HepG2 (cell line): ENCODE results near the gene PCSK6. TPM values are rescaled to one million over a fixed set of nuclear protein-coding genes. Genes with fewer than 3 reads are reported as not detected.

Experiments
- BRCA1 ChIP-seq: sonication (generic); formaldehyde crosslinking; IDR thresholded peaks from 2 replicates; pipeline ENCODE4 v1.4.0; 2020; ENCODE audit warnings: missing genetic modification reagents
- EZH2 ChIP-seq: conservative IDR thresholded peaks from 2 replicates; pipeline ENCODE4 v1.6.1; 2012; ENCODE audit warnings: mild to moderate bottlenecking, low read depth, low read length, moderate library complexity
- GATAD1 ChIP-seq: IDR thresholded peaks from 2 replicates; pipeline ENCODE4 v1.6.1; 2016; ENCODE audit warnings: missing genetic modification reagents, missing compliant biosample characterization
- HNF4A ChIP-seq: sonication (generic); formaldehyde crosslinking; IDR thresholded peaks from 2 replicates; pipeline ENCODE4 v1.4.0; 2020; ENCODE audit warnings: missing genetic modification reagents
- IRF2 ChIP-seq: IDR thresholded peaks from 2 replicates; pipeline ENCODE4 v1.6.1; 2018; ENCODE audit warnings: missing genetic modification reagents, missing compliant biosample characterization
- JUN ChIP-seq: sonication (generic); formaldehyde crosslinking; IDR thresholded peaks from 2 replicates; pipeline ENCODE4 v1.4.0; 2020; ENCODE audit warnings: mild to moderate bottlenecking, missing genetic modification reagents
- KLF6 ChIP-seq: IDR thresholded peaks from 2 replicates; pipeline ENCODE4 v1.8.0; 2016; ENCODE audit warnings: missing biosample characterization, missing genetic modification reagents
- MXD4 ChIP-seq: IDR thresholded peaks from 2 replicates; pipeline ENCODE4 v1.6.1; 2016; ENCODE audit warnings: mild to moderate bottlenecking, missing biosample characterization, missing genetic modification reagents
- RFXAP ChIP-seq: sonication (generic); formaldehyde crosslinking; IDR thresholded peaks from 2 replicates; pipeline ENCODE4 v1.4.0; 2020; ENCODE audit warnings: missing genetic modification reagents, borderline replicate concordance
- SALL2 ChIP-seq: sonication (generic); formaldehyde crosslinking; IDR thresholded peaks from 2 replicates; pipeline ENCODE4 v1.8.1; 2023; ENCODE audit warnings: mild to moderate bottlenecking, missing genetic modification reagents, inconsistent platforms
- SPEN ChIP-seq: sonication (generic); formaldehyde crosslinking; IDR thresholded peaks from 2 replicates; pipeline ENCODE4 v1.5.1; 2020; ENCODE audit warnings: low read depth, mild to moderate bottlenecking, missing genetic modification reagents
- ZNF34 ChIP-seq: sonication (generic); formaldehyde crosslinking; IDR thresholded peaks from 2 replicates; pipeline ENCODE4 v1.4.0; 2020; ENCODE audit warnings: mild to moderate bottlenecking, missing genetic modification reagents, borderline replicate concordance
- polyA plus RNA-seq, 8 experiments: library from polyadenylated mRNA; depleted of rRNA in 3 of 8; stranded (reverse) in 7 of 8; unstranded in 1 of 8; fragments of >200 nt; fragmentation: Illumina TruSeq in 4 of 8; extraction: Trizol in 4 of 8; gene quantifications; 2 replicates each; pipeline versions ENCODE4 v1.2.1 to v1.2.3, GENCODE V29; 2011 to 2016; ENCODE audit warnings: low read depth in 4 of 8, missing spikeins in 1 of 8, mixed read lengths in 1 of 8; ENCODE audit not compliant: insufficient read depth in 1 of 8
- total RNA-seq, 5 experiments: library from RNA; depleted of rRNA; stranded (reverse); fragments of >200 nt; fragmentation: Illumina TruSeq; extraction: Trizol; gene quantifications; 2 replicates each; pipeline ENCODE4 v1.2.3, GENCODE V29; 2016; ENCODE audit warnings: low read depth in 1 of 5
- TF ChIP-seq, protein P1 (sequence below): sonication (generic); formaldehyde crosslinking; IDR thresholded peaks from 2 replicates; pipeline ENCODE4 v1.4.0; 2020; ENCODE audit warnings: missing genetic modification reagents, borderline replicate concordance
- TF ChIP-seq, protein P2 (sequence below): sonication (generic); formaldehyde crosslinking; IDR thresholded peaks from 2 replicates; pipeline ENCODE4 v1.5.1; 2020; ENCODE audit warnings: missing genetic modification reagents, mild to moderate bottlenecking, borderline replicate concordance
- TF ChIP-seq, protein P3 (sequence below): sonication (generic); formaldehyde crosslinking; IDR thresholded peaks from 2 replicates; pipeline ENCODE4 v1.5.0; 2020; ENCODE audit warnings: mild to moderate bottlenecking, missing genetic modification reagents, borderline replicate concordance
- TF ChIP-seq, protein P4 (sequence below): sonication (generic); formaldehyde crosslinking; IDR thresholded peaks from 2 replicates; pipeline ENCODE4; 2020; ENCODE audit warnings: missing genetic modification reagents, mild to moderate bottlenecking, borderline replicate concordance

Gene PCSK6
- total and polyA plus RNA-seq, 2 of the 13 experiments (the other 11 are each of a cell fraction or from before 2014, with no cell fraction given), result 56.5 to 155 TPM

GRCh38 chr15:101324524-101325177 is 164.9 kb downstream of the PCSK6 start (continued):
- TF ChIP-seq, protein P1, sequence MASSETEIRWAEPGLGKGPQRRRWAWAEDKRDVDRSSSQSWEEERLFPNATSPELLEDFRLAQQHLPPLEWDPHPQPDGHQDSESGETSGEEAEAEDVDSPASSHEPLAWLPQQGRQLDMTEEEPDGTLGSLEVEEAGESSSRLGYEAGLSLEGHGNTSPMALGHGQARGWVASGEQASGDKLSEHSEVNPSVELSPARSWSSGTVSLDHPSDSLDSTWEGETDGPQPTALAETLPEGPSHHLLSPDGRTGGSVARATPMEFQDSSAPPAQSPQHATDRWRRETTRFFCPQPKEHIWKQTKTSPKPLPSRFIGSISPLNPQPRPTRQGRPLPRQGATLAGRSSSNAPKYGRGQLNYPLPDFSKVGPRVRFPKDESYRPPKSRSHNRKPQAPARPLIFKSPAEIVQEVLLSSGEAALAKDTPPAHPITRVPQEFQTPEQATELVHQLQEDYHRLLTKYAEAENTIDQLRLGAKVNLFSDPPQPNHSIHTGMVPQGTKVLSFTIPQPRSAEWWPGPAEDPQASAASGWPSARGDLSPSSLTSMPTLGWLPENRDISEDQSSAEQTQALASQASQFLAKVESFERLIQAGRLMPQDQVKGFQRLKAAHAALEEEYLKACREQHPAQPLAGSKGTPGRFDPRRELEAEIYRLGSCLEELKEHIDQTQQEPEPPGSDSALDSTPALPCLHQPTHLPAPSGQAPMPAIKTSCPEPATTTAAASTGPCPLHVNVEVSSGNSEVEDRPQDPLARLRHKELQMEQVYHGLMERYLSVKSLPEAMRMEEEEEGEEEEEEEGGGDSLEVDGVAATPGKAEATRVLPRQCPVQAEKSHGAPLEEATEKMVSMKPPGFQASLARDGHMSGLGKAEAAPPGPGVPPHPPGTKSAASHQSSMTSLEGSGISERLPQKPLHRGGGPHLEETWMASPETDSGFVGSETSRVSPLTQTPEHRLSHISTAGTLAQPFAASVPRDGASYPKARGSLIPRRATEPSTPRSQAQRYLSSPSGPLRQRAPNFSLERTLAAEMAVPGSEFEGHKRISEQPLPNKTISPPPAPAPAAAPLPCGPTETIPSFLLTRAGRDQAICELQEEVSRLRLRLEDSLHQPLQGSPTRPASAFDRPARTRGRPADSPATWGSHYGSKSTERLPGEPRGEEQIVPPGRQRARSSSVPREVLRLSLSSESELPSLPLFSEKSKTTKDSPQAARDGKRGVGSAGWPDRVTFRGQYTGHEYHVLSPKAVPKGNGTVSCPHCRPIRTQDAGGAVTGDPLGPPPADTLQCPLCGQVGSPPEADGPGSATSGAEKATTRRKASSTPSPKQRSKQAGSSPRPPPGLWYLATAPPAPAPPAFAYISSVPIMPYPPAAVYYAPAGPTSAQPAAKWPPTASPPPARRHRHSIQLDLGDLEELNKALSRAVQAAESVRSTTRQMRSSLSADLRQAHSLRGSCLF (CRISPR knock-in tag), result no peak
- TF ChIP-seq MXD4 (CRISPR knock-in tag) (no peak), SALL2 (CRISPR knock-in tag) (no peak), SPEN (CRISPR knock-in tag) (peak; percentile 53; the same call in 1 of the 2 replicates), EZH2 (no peak), ZNF34 (CRISPR knock-in tag) (0 out of 2 replicates have a peak, but pooled peaks have one; percentile 69), JUN (CRISPR knock-in tag) (peak; percentile 19; the same call in 1 of the 2 replicates), KLF6 (CRISPR knock-in tag) (no peak), IRF2 (CRISPR knock-in tag) (no peak), BRCA1 (CRISPR knock-in tag) (no peak), HNF4A (peak; percentile 82), GATAD1 (CRISPR knock-in tag) (no peak), RFXAP (no peak)
- TF ChIP-seq, protein P2, sequence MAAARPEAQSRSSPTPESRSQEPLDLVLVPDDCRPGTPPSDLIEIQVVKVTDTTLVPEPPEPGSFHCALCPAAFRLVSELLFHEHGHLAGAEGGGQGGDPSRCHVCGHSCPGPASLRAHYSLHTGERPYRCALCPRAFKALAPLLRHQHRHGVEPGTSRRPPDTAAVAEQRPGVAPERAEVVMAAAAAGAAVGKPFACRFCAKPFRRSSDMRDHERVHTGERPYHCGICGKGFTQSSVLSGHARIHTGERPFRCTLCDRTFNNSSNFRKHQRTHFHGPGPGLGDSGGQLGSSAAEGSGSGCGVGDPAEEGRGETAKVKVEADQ (CRISPR knock-in tag), result no peak
- TF ChIP-seq, protein P3, sequence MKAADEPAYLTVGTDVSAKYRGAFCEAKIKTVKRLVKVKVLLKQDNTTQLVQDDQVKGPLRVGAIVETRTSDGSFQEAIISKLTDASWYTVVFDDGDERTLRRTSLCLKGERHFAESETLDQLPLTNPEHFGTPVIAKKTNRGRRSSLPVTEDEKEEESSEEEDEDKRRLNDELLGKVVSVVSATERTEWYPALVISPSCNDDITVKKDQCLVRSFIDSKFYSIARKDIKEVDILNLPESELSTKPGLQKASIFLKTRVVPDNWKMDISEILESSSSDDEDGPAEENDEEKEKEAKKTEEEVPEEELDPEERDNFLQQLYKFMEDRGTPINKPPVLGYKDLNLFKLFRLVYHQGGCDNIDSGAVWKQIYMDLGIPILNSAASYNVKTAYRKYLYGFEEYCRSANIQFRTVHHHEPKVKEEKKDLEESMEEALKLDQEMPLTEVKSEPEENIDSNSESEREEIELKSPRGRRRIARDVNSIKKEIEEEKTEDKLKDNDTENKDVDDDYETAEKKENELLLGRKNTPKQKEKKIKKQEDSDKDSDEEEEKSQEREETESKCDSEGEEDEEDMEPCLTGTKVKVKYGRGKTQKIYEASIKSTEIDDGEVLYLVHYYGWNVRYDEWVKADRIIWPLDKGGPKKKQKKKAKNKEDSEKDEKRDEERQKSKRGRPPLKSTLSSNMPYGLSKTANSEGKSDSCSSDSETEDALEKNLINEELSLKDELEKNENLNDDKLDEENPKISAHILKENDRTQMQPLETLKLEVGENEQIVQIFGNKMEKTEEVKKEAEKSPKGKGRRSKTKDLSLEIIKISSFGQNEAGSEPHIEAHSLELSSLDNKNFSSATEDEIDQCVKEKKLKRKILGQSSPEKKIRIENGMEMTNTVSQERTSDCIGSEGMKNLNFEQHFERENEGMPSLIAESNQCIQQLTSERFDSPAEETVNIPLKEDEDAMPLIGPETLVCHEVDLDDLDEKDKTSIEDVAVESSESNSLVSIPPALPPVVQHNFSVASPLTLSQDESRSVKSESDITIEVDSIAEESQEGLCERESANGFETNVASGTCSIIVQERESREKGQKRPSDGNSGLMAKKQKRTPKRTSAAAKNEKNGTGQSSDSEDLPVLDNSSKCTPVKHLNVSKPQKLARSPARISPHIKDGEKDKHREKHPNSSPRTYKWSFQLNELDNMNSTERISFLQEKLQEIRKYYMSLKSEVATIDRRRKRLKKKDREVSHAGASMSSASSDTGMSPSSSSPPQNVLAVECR (CRISPR knock-in tag), result peak; percentile 50; the same call in 1 of the 2 replicates
- TF ChIP-seq, protein P4, sequence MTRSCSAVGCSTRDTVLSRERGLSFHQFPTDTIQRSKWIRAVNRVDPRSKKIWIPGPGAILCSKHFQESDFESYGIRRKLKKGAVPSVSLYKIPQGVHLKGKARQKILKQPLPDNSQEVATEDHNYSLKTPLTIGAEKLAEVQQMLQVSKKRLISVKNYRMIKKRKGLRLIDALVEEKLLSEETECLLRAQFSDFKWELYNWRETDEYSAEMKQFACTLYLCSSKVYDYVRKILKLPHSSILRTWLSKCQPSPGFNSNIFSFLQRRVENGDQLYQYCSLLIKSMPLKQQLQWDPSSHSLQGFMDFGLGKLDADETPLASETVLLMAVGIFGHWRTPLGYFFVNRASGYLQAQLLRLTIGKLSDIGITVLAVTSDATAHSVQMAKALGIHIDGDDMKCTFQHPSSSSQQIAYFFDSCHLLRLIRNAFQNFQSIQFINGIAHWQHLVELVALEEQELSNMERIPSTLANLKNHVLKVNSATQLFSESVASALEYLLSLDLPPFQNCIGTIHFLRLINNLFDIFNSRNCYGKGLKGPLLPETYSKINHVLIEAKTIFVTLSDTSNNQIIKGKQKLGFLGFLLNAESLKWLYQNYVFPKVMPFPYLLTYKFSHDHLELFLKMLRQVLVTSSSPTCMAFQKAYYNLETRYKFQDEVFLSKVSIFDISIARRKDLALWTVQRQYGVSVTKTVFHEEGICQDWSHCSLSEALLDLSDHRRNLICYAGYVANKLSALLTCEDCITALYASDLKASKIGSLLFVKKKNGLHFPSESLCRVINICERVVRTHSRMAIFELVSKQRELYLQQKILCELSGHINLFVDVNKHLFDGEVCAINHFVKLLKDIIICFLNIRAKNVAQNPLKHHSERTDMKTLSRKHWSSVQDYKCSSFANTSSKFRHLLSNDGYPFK (CRISPR knock-in tag), result no peak
